ENCODE results near the gene PIAS1. TPM values are rescaled to one million over a fixed set of nuclear protein-coding genes. Genes with fewer than 3 reads are reported as not detected.

Gene PIAS1
- total and polyA plus RNA-seq, 2 donors from 2014 or later = 10.6 to 44.3 TPM

GRCh38 chr15:68078365-68078764 lies 24.2 kb downstream of the PIAS1 start:
- Histone ChIP-seq H3K36me3 (ENCODE audit: control insufficient read depth in 2 of 3, insufficient read depth in 3 of 3, low read length in 3 of 3) (no peaks in the 10 kb centered on the region), H3K27me3 (ENCODE audit: control insufficient read depth, insufficient read depth, low read length) (no peaks in the 10 kb centered on the region), H3K9ac (ENCODE audit: low read length in 3 of 3) (no peak overlapping the region), H3K27ac (ENCODE audit: low read depth in 2 of 2, low read length in 2 of 2) (no peak overlapping the region), H3K4me1 (ENCODE audit: control insufficient read depth in 2 of 3, insufficient read depth in 2 of 3, low read depth in 1 of 3, low read length in 3 of 3) (peaks cover 0 to 19% (median 2%) of the 10 kb centered on the region in 3 donors), H3K9me3 (ENCODE audit: control insufficient read depth in 2 of 3, insufficient read depth in 1 of 3, low read length in 3 of 3) (no peaks in the 10 kb centered on the region), H3K4me3 (ENCODE audit: low read length in 3 of 3) (no peak overlapping the region)
- intact Hi-C loops (cut with DNase I) = no loop called here
- DNase-seq = peak in 1 of 5 donors; percentile 7
- no peak for TF ChIP-seq CTCF (IDR thresholded peaks at IDR 0.05; ENCODE audit: borderline replicate concordance, extremely low read depth, insufficient read depth)
- no peak for FAIRE-seq

- no peak for TF ChIP-seq CTCF (IDR thresholded peaks at IDR 0.05; ENCODE audit: borderline replicate concordance, extremely low read depth, insufficient read depth)
- H3K9ac ChIP-seq (ENCODE audit: low read length in 3 of 3) = no peak overlapping the region
- peaks cover 0 to 19% (median 4%) of the 10 kb centered on the region in 3 donors for H3K4me1 ChIP-seq (ENCODE audit: control insufficient read depth in 2 of 3, insufficient read depth in 2 of 3, low read depth in 1 of 3, low read length in 3 of 3)
- no peaks in the 10 kb centered on the region for H3K36me3 ChIP-seq (ENCODE audit: control insufficient read depth in 2 of 3, insufficient read depth in 3 of 3, low read length in 3 of 3)
- H3K27me3 ChIP-seq (ENCODE audit: control insufficient read depth, insufficient read depth, low read length) = no peaks in the 10 kb centered on the region
- no peak for DNase-seq
- no peak for FAIRE-seq
- H3K4me3 ChIP-seq (ENCODE audit: low read length in 3 of 3) = no peak overlapping the region
- H3K27ac ChIP-seq (ENCODE audit: low read depth in 2 of 2, low read length in 2 of 2) = no peak overlapping the region
- H3K9me3 ChIP-seq (ENCODE audit: control insufficient read depth in 2 of 3, insufficient read depth in 1 of 3, low read length in 3 of 3) = no peaks in the 10 kb centered on the region
- intact Hi-C loops (cut with DNase I) = no loop called here
Observed at GRCh38 chr15:68080334-68080733, 26.2 kb downstream of the PIAS1 start.

- no peaks in the 10 kb centered on the region for H3K27me3 ChIP-seq (ENCODE audit: control insufficient read depth, insufficient read depth, low read length)
- H3K9me3 ChIP-seq (ENCODE audit: control insufficient read depth in 2 of 3, insufficient read depth in 1 of 3, low read length in 3 of 3) = no peaks in the 10 kb centered on the region
- H3K9ac ChIP-seq (ENCODE audit: low read length in 3 of 3) = no peak overlapping the region
- intact Hi-C loops (cut with DNase I) = no loop called here
- FAIRE-seq (no peak), DNase-seq (no peak)
- TF ChIP-seq CTCF (IDR thresholded peaks at IDR 0.05; ENCODE audit: borderline replicate concordance, extremely low read depth, insufficient read depth) = no peak
- peaks cover 0 to 19% (median 4%) of the 10 kb centered on the region in 3 donors for H3K4me1 ChIP-seq (ENCODE audit: control insufficient read depth in 2 of 3, insufficient read depth in 2 of 3, low read depth in 1 of 3, low read length in 3 of 3)
- H3K4me3 ChIP-seq (ENCODE audit: low read length in 3 of 3) = no peak overlapping the region
- no peak overlapping the region for H3K27ac ChIP-seq (ENCODE audit: low read depth in 2 of 2, low read length in 2 of 2)
- H3K36me3 ChIP-seq (ENCODE audit: control insufficient read depth in 2 of 3, insufficient read depth in 3 of 3, low read length in 3 of 3) = no peaks in the 10 kb centered on the region
Observed at GRCh38 chr15:68080783-68081182, 26.7 kb downstream of the PIAS1 start.

GRCh38 chr15:68081869-68082505 lies 27.9 kb downstream of the PIAS1 start:
- H3K27ac ChIP-seq (ENCODE audit: low read depth in 2 of 2, low read length in 2 of 2) = no peak overlapping the region

More at GRCh38 chr15:68081869-68082505, 27.9 kb downstream of the PIAS1 start:
- Histone ChIP-seq H3K9ac (ENCODE audit: low read length in 3 of 3) (no peak overlapping the region), H3K36me3 (ENCODE audit: control insufficient read depth in 2 of 3, insufficient read depth in 3 of 3, low read length in 3 of 3) (no peaks in the 10 kb centered on the region), H3K4me1 (ENCODE audit: control insufficient read depth in 2 of 3, insufficient read depth in 2 of 3, low read depth in 1 of 3, low read length in 3 of 3) (peaks cover 0 to 19% (median 4%) of the 10 kb centered on the region in 3 donors), H3K27me3 (ENCODE audit: control insufficient read depth, insufficient read depth, low read length) (no peaks in the 10 kb centered on the region), H3K4me3 (ENCODE audit: low read length in 3 of 3) (no peak overlapping the region), H3K9me3 (ENCODE audit: control insufficient read depth in 2 of 3, insufficient read depth in 1 of 3, low read length in 3 of 3) (no peaks in the 10 kb centered on the region)
- DNase-seq = no peak
- no peak for TF ChIP-seq CTCF (IDR thresholded peaks at IDR 0.05; ENCODE audit: borderline replicate concordance, extremely low read depth, insufficient read depth)
- no peak for FAIRE-seq
- intact Hi-C loops (cut with DNase I) = no loop called here
